GM13976 (cell line): ENCODE data around the gene MYADML2.

Source experiments
- DNase-seq: peaks from one replicate; pipeline ENCODE4 v3.0.0; 2012; ENCODE audit warnings: low spot score
- CTCF ChIP-seq: IDR thresholded peaks from 2 replicates; pipeline ENCODE4 v1.5.1; 2012; ENCODE audit warnings: borderline replicate concordance, mild to moderate bottlenecking; ENCODE audit not compliant: insufficient read depth; ENCODE audit errors: extremely low read depth, missing control alignments, control extremely low read depth
- in situ Hi-C: fragments of 300-500 bp; cut with MboI; formaldehyde crosslinking; loops from one replicate; pipeline ENCODE4 v1.12.0; 2022; ENCODE audit warnings: low sequenced_read_pairs, mixed read lengths, inconsistent platforms; ENCODE audit not compliant: unreplicated experiment

The MYADML2 gene

GRCh38 chr17:81961087-81961511 lies 14.1 kb upstream of the MYADML2 start, which contains the start of gene NOTUM:
TSS of gene NOTUM (minus strand) at chr17:81961187. CDS start at chr17:81960909, 278 bp downstream.
- in situ Hi-C loops = no loop called here
- TF ChIP-seq CTCF = no peak
- DNase-seq = no peak

DNA sequence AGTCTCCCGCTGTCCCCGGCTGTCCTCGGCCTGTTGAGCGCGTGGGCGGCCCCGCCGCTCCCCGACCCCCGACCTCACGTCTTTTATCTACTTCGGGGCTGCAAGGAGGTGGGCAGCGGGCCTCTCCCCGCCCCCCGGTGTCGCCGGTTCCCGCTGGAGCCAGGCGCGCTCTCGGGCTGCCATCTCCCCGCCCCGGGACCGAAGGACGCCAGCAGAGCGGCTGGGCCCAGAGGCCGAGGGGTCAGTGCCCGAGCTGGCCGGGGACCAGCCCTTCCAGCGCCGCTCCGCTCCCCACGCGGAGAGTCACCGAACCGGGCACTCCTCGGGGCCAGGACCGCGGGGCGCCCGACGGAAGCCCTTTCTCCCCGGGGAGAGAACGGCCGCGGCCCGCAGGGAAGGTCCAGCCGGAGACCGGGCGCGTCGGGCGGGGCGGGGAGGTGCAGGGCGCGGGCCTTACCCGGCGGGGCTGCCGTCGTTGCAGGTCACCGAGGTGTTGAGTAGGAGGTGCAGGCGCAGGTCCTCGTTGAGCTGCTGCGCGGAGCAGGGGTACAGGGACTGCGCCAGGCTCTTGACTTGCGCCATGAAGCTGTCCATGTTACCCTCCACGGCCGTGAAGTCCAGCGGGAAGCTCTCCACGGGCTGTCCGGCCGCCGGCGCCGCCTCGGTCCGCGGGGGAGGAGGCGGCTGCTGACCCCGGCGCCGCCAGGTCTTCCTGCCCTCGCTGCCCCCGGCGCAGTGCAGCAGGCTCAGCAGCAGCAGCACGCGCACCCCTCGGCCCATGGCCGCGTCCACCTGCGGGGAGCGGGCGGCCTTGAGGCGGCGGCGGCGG lies 13.3 kb upstream of the MYADML2 start:
- DNase-seq = no peak
- no peak for TF ChIP-seq CTCF
- in situ Hi-C loops = no loop called here

DNA sequence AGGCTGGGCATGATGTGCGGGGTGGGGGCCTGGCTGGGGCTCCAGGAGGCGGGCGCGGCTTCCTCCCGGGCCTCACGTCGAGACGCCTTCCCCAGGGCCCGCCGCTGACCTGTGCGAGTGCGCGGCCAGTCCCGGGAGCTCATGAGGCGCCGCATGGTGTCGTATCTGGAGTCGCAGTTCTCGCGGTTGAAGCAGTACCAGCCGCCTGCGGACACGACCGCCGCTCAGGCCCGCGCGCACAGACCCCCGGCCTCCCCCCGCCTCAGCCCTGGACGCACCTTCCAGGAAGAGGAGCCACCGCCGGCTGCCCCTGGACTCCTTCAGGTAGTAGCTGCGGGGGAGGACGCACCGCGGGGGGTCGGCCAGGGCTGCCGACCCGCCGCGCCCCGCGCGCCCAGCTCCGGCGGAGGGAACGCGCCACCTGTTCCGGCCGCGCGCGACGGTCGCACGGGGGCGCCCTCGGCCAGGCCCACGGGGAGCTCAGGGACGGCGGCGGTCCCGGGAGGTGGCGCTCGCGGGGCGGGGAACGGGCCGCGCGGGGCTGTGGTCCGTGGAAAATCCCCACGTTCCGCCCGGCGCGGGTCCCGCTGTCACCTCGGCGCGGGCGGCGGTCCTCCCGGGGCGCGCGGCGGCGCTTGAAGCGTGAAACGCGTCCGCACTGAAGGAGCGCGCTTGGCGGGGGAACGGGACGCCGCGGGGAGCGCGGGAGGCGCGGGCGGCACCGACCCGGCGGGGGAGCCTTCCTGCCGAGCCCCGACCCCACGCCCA lies 12.5 kb upstream of the MYADML2 start:
- TF ChIP-seq CTCF = peak; percentile 100
- in situ Hi-C loops = no loop called here
- DNase-seq = peak; percentile 92

GRCh38 chr17:81958633-81959342 lies 11.8 kb upstream of the MYADML2 start:
- in situ Hi-C loops = no loop called here
- no peak for DNase-seq
- no peak for TF ChIP-seq CTCF

- in situ Hi-C loops = no loop called here
- no peak for DNase-seq
- no peak for TF ChIP-seq CTCF
Measured at GRCh38 chr17:81957691-81958432, 10.8 kb upstream of the MYADML2 start.
